Dendritic cell treated with granulocyte-macrophage colony-stimulating factor and Interleukin-4, amounts not matched to agents 40 ng/mL and 50 ng/mL, for 4 days (primary cell): Measurements from ENCODE around the gene PSMF1.

Experiments used
- H3K27ac Mint-ChIP-seq: one replicate; pipeline ENCODE4 v1.8.0; 2022; ENCODE audit warnings: mild to moderate bottlenecking, mixed read lengths
- H3K27me3 Mint-ChIP-seq: one replicate; pipeline ENCODE4 v1.8.0; 2022; ENCODE audit warnings: mild to moderate bottlenecking, mixed read lengths
- H3K36me3 Mint-ChIP-seq: one replicate; pipeline ENCODE4 v1.8.0; 2022; ENCODE audit warnings: low read depth, mixed read lengths
- H3K4me1 Mint-ChIP-seq: one replicate; pipeline ENCODE4 v1.8.0; 2022; ENCODE audit warnings: low read depth, mixed read lengths
- H3K4me3 Mint-ChIP-seq: one replicate; pipeline ENCODE4 v1.8.0; 2022; ENCODE audit warnings: mild to moderate bottlenecking, moderate library complexity, mixed read lengths
- H3K9me3 Mint-ChIP-seq: one replicate; pipeline ENCODE4 v1.8.0; 2022; ENCODE audit warnings: mixed read lengths
- intact Hi-C: fragments of 100-400 bp; cut with micrococcal nuclease; formaldehyde crosslinking; loops from one replicate; pipeline ENCODE4 v1.15.0; 2022

The PSMF1 gene

GRCh38 chr20:1163653-1164052 is 45.3 kb downstream of the PSMF1 start:
- no peaks in the 10 kb centered on the region for H3K4me1 Mint-ChIP-seq
- peaks cover 80% of the 10 kb centered on the region for H3K36me3 Mint-ChIP-seq
- no peak overlapping the region for H3K27ac Mint-ChIP-seq
- intact Hi-C loops = no loop called here
- H3K27me3 Mint-ChIP-seq = no peaks in the 10 kb centered on the region
- H3K9me3 Mint-ChIP-seq = no peaks in the 10 kb centered on the region
- no peak overlapping the region for H3K4me3 Mint-ChIP-seq

GRCh38 chr20:1164871-1165270 is 46.5 kb downstream of the PSMF1 start:
- Mint-ChIP-seq H3K27ac (no peak overlapping the region), H3K36me3 (peaks cover 90% of the 10 kb centered on the region), H3K4me3 (no peak overlapping the region), H3K27me3 (no peaks in the 10 kb centered on the region), H3K9me3 (no peaks in the 10 kb centered on the region), H3K4me1 (no peaks in the 10 kb centered on the region)
- intact Hi-C loops = no loop called here

DNA sequence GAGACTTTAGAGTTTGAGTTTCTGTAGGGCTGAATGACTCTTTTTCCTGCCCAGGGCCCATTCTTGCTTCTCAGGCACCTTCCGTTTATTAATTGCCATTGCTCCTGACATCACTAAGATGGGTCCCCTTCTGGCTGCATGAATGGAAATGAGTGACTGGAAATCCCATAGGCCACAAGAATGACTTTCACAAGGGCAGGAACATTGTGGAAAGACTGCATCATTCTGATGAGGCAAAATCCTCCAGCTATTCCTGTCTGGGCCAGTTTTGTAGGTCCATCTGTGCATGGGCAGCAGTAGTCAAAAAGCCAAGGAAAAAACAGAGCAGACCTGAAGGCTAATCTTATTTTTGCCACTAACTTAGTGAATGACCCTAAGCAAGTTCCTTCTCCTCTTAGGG is 47.1 kb downstream of the PSMF1 start:
- Mint-ChIP-seq H3K4me1 (no peaks in the 10 kb centered on the region), H3K36me3 (peaks cover 90% of the 10 kb centered on the region), H3K27me3 (no peaks in the 10 kb centered on the region), H3K4me3 (no peak overlapping the region), H3K27ac (no peak overlapping the region), H3K9me3 (no peaks in the 10 kb centered on the region)
- intact Hi-C loops = no loop called here

GRCh38 chr20:1165941-1166340 is 47.5 kb downstream of the PSMF1 start:
- Mint-ChIP-seq H3K4me3 (no peak overlapping the region), H3K27ac (no peak overlapping the region), H3K27me3 (no peaks in the 10 kb centered on the region), H3K36me3 (peaks cover 90% of the 10 kb centered on the region), H3K4me1 (no peaks in the 10 kb centered on the region), H3K9me3 (no peaks in the 10 kb centered on the region)
- intact Hi-C loops = no loop called here

DNA sequence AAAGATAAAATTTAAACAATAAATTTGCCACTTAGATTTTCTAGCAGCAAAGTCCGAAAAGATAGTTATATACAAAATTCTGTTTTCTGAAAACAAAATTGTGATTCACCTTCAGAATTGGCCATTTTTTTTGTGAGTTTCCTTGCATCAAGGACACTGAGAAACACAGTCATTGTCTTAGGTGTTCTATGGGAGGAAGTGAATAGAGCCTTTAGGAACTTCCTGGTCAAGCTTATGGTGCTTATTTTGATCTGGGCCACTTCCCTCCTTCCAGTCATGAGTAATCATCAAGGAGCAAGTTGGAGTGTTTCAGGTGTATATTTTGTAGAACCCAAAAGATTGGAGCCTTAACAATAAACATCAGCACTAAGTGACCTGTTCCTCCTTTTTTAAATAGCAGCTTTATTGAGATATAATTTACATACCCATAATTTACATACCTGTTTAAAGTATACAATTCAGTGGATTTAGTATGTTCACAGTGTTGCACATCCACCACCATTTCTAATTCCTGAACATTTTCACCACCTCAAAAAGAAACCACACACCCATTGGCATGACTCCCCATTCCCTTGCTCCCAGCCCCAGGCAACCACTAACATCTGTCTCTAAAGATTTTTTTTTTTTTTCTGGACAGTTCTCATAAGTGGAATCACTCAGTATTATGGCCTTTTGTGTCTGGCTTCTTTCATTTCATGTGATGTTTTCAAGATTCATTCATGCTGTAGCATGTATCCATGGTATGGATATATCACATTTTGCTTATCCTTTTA is 48.7 kb downstream of the PSMF1 start:
- Mint-ChIP-seq H3K4me1 (no peaks in the 10 kb centered on the region), H3K9me3 (no peaks in the 10 kb centered on the region), H3K27me3 (no peaks in the 10 kb centered on the region), H3K27ac (no peak overlapping the region), H3K4me3 (no peak overlapping the region), H3K36me3 (peaks cover 95% of the 10 kb centered on the region)
- intact Hi-C loops = no loop called here

DNA sequence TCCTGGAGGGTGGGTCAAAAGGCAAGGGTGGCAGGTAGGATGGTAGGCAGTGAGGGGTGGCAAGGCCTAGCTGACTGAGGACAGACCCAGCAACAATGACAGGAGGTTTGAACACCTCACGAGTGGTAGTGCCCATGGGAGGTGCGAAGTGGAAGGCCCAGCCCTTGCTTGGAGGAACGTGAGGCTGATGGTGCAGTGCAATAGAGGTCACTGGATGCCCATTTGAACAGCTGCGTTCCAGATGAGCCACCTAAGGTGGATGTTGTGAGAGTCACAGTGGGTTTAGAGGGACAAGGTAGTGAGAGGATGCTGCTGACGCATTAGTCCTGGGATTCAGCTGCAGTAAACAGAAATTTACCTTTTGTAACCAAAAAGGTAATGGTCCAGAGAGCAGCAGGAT is 50.8 kb downstream of the PSMF1 start:
- no peak overlapping the region for H3K27ac Mint-ChIP-seq
- no peaks in the 10 kb centered on the region for H3K27me3 Mint-ChIP-seq
- H3K4me3 Mint-ChIP-seq = no peak overlapping the region
- intact Hi-C loops = no loop called here
- H3K36me3 Mint-ChIP-seq = peaks cover 97% of the 10 kb centered on the region
- H3K9me3 Mint-ChIP-seq = no peaks in the 10 kb centered on the region
- H3K4me1 Mint-ChIP-seq = no peaks in the 10 kb centered on the region

DNA sequence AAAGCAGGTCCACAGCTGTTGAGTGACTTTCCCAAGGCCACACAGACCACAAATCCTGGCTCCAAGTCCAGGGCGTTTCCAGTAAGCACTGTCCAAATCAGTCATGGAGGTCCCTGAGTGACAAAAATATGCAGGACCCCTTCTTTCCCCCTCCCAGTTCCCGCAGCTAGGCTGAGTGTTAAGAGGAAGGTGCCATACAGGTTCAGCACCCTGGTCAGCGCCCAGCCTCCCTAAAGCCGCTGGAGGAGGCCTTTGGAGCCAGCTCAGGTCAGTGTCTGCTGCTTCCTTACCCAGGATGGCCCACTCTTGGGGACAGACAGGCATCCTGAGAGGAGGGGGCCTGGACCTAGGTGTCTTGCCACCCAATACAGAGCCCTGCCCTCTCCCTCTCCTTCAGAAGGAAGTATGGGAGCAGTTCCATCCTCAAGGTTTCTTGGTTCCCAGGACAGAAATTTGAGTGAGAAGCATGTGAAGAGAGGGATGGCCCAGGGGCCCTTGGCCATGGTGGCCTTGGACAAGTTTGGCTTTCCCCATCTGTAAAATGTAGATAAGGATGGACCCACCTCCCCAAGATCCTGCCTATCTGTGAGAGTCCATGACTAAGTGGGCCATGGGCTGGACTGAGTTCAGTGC is 53.2 kb downstream of the PSMF1 start:
- H3K9me3 Mint-ChIP-seq = no peaks in the 10 kb centered on the region
- no peak overlapping the region for H3K4me3 Mint-ChIP-seq
- peaks cover 95% of the 10 kb centered on the region for H3K36me3 Mint-ChIP-seq
- no peak overlapping the region for H3K27ac Mint-ChIP-seq
- no peaks in the 10 kb centered on the region for H3K4me1 Mint-ChIP-seq
- intact Hi-C loops = no loop called here
- H3K27me3 Mint-ChIP-seq = no peaks in the 10 kb centered on the region

DNA sequence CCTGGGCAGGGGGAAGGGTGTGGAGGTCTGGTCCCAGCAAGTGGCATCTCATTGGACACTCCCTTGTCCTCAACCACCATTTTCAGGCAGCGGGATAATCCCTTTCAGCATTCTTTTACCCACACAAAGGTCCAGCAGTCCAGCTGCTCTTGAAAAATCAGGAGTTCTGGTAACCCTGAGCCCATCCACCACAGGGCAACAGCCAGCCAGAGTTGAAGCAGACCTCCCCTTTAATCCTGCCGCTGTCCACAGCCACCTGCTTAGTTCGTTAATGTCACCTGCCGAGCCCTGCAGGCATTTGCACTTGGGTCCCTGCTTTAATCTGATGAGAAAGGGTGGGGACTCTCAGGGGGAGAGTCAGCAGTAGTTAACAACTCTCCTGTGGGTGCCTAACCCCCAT is 55.3 kb downstream of the PSMF1 start:
- H3K4me1 Mint-ChIP-seq = no peaks in the 10 kb centered on the region
- peaks cover 84% of the 10 kb centered on the region for H3K36me3 Mint-ChIP-seq
- intact Hi-C loops = no loop called here
- no peak overlapping the region for H3K27ac Mint-ChIP-seq
- no peaks in the 10 kb centered on the region for H3K27me3 Mint-ChIP-seq
- no peaks in the 10 kb centered on the region for H3K9me3 Mint-ChIP-seq
- H3K4me3 Mint-ChIP-seq = no peak overlapping the region

DNA sequence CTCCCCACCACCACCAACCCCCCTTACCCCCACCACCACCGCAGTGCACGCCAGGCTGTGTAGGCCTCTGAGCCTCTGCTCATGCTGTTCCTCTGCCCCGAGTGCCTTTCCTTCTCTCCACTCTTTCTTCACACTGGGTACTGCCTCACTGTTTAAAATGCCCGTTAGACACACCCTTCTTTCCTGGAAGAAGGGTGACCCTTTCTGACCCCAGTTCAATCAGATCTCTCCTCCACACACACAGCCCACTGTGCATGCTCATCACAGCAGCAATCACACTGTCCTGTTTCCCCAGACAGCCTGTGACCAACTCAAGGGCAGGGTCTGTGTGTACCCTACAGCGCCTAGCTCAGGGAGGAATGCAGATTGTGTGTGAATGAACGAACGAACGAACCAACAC is 56.4 kb downstream of the PSMF1 start:
- intact Hi-C loops = no loop called here
- Mint-ChIP-seq H3K4me3 (no peak overlapping the region), H3K27ac (no peak overlapping the region), H3K9me3 (no peaks in the 10 kb centered on the region), H3K27me3 (no peaks in the 10 kb centered on the region), H3K4me1 (no peaks in the 10 kb centered on the region), H3K36me3 (peaks cover 73% of the 10 kb centered on the region)

- H3K27me3 Mint-ChIP-seq = peaks cover 3% of the 10 kb centered on the region
- peaks cover 10% of the 10 kb centered on the region for H3K4me1 Mint-ChIP-seq
- H3K9me3 Mint-ChIP-seq = no peaks in the 10 kb centered on the region
- intact Hi-C loops = no loop called here
- H3K27ac Mint-ChIP-seq = peak overlapping the region; percentile 1
- peaks cover 55% of the 10 kb centered on the region for H3K36me3 Mint-ChIP-seq
- no peak overlapping the region for H3K4me3 Mint-ChIP-seq
These were observed 59.3 kb downstream of the PSMF1 start for GRCh38 chr20:1177680-1178079.

GRCh38 chr20:1178103-1178502 is 59.7 kb downstream of the PSMF1 start:
- H3K27ac Mint-ChIP-seq = no peak overlapping the region
- intact Hi-C loops = no loop called here
- H3K9me3 Mint-ChIP-seq = no peaks in the 10 kb centered on the region
- no peak overlapping the region for H3K4me3 Mint-ChIP-seq
- peaks cover 6% of the 10 kb centered on the region for H3K27me3 Mint-ChIP-seq
- peaks cover 14% of the 10 kb centered on the region for H3K4me1 Mint-ChIP-seq
- H3K36me3 Mint-ChIP-seq = peaks cover 51% of the 10 kb centered on the region

DNA sequence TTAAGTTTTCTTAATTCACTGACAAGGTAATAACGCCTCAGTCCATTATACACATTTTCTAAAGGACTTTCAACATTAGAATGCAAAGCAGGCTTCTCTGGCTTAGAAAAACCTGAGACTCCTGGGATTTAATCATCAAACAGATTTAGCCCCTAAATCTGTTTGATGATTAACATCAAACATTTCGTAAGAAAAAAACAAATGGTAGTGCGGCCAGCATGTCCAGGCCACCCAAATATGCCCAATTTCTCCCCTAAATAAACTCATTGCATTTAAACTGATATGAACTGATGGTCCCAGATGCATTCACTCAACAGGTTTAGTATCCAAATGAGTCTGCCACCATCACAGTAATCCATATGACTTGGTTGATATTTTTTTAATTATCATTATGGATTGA is 60.2 kb downstream of the PSMF1 start:
- H3K4me3 Mint-ChIP-seq = no peak overlapping the region
- H3K9me3 Mint-ChIP-seq = no peaks in the 10 kb centered on the region
- H3K4me1 Mint-ChIP-seq = peaks cover 15% of the 10 kb centered on the region
- peaks cover 11% of the 10 kb centered on the region for H3K27me3 Mint-ChIP-seq
- peaks cover 45% of the 10 kb centered on the region for H3K36me3 Mint-ChIP-seq
- intact Hi-C loops = no loop called here
- no peak overlapping the region for H3K27ac Mint-ChIP-seq

DNA sequence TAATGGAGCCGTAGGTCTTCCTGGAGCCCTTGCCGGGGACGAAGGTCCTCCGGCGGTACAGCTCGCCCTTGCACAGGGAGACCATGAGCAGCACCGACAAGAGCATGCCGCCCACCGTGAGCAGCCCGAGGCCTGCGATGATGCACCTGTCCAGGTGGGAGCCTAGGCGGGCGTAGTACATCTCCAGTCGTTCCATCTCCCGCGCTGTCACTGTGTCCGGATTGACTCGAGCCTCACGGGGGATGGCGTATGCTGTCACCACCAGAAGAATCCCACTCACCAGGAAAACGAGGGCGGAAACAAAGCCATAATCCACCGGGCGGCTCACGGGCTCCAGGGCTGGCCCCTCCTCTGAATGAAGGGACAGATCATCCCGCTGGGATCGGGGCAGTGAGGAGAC is 62.5 kb downstream of the PSMF1 start:
- Mint-ChIP-seq H3K27me3 (peaks cover 24% of the 10 kb centered on the region), H3K9me3 (no peaks in the 10 kb centered on the region), H3K36me3 (peaks cover 24% of the 10 kb centered on the region), H3K4me1 (peaks cover 23% of the 10 kb centered on the region), H3K27ac (no peak overlapping the region), H3K4me3 (no peak overlapping the region)
- intact Hi-C loops = no loop called here

- peaks cover 13% of the 10 kb centered on the region for H3K36me3 Mint-ChIP-seq
- H3K4me3 Mint-ChIP-seq = peak overlapping the region; percentile 2
- peak overlapping the region; percentile 43 for H3K27ac Mint-ChIP-seq
- H3K27me3 Mint-ChIP-seq = peaks cover 24% of the 10 kb centered on the region
- H3K4me1 Mint-ChIP-seq = peaks cover 26% of the 10 kb centered on the region
- intact Hi-C loops = no loop called here
- no peaks in the 10 kb centered on the region for H3K9me3 Mint-ChIP-seq
These were observed 63.7 kb downstream of the PSMF1 start for GRCh38 chr20:1182106-1182505.

DNA sequence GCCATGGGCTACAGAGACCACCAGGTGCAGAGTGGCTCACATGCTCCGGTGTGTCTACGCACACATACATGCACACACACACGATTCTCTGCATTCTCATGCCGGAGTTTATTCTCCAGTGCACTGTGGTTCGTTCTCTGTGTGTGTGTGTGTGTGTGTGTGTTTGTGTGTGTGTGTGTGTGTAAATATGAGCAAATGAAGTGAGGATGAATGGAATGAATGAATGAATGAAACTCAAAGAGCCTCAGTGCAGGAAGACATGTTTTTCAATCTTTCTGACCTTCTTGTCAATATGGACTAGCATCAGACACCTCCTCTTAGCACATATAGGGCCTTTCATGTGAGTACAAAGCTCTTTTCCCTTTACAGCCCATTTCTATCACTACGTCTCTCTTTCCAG is 64.8 kb downstream of the PSMF1 start:
- H3K36me3 Mint-ChIP-seq = peaks cover 7% of the 10 kb centered on the region
- H3K27me3 Mint-ChIP-seq = peaks cover 24% of the 10 kb centered on the region
- H3K4me3 Mint-ChIP-seq = no peak overlapping the region
- H3K9me3 Mint-ChIP-seq = no peaks in the 10 kb centered on the region
- intact Hi-C loops = no loop called here
- H3K27ac Mint-ChIP-seq = no peak overlapping the region
- H3K4me1 Mint-ChIP-seq = peaks cover 26% of the 10 kb centered on the region
